NCI-H1417 (cell line): ENCODE data around the gene DNAH12.
"Not testable (repeated sequence)": the region's sequence is repeated elsewhere in the genome, so short reads cannot be mapped to it uniquely, and the experiment has no call there.

Source experiments
- DNase-seq, 3 experiments: peaks; one replicate each; lab custom pipeline; 2025; lab: John Stamatoyannopoulos, UW

The DNAH12 gene

GRCh38 chr3:57545636-57546268, 1.6 kb upstream of the DNAH12 start:
- no peak for DNase-seq

DNA sequence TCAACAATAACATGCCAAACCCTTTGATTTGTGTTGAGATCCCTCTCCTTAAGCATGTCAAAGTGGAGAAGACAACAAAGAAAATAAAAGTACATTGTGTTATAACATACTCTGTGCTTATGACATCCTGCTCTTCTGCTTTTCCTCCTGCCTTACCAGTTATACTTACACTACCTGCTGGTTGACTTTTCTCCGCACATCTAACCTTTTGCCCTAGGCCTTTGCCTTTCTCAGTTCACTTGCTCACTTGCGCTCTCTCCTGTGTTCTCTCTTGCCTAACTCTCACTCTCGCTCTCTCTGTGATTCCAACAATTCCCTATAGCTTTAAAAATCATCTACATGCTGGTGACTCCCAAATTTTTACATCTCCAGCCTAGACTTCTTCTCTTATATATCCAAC, 5.7 kb downstream of the DNAH12 start:
- DNase-seq, result no peak

DNA sequence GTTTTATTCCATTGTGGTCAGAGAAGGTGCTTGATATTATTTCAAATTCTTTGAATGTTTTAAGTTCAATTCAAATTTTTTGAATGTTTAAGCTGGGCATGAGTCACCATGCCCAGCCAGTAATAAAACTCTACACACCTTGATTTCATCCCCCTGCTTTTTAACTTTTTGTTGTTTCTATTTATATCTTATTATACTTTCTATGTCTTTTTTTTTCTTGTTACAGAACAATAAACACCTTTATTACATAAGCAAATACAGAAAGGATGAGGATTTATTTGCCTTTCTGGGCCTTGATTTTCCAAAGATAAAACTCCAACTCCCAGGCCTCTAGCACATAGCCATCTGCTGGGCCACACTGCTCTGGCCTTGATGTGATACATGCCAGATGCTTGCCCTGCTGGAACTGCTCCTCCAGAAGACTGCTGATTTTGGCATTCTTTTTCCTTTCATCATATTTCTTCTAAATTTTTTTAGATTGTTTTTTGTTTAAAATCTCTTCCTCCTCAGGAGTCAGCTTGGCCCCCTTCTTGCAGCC, 14.0 kb downstream of the DNAH12 start:
- DNase-seq, result no peak

GRCh38 chr3:57518276-57518915, 25.7 kb downstream of the DNAH12 start:
- DNase-seq, result no peak

DNA sequence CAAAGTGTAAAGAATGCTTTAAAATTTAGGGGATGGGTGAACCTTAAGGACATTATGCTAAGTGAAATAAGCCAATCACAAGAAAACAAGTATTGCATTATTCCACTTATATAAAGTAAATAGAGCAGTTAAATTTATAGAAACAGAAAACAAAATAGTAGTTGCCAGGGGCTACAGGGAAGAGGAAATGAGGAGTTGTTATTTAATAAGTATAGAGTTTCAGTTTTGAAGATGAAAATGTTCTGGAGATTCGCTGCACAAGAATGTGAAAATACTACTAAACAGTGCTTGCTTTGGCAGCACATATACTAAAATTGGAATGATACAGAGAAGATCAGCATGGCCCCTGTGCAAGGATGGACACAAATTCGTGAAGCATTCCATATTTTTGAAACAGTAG, 32.0 kb downstream of the DNAH12 start:
- DNase-seq, result no peak

GRCh38 chr3:57505901-57506300, 38.2 kb downstream of the DNAH12 start:
- DNase-seq, result no peak

DNA sequence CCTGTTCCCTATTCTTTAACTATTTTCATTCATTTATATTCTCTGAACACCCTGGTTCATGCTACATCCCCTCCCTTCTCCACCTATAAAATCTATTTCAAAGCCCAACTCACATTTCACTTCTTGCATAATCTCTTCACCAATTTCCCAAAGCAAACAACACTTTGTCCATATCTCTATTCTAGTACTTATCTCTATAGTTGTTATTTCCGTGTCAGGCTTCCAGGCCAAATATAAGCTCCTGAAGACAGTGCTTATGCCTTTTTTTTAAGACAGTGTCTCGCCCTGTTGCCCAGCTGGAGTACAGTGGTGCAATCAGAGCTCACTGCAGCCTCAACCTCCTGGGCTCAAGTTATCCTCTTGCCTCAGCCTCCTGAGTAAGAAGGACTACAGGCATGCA, 43.6 kb downstream of the DNAH12 start:
- no peak for DNase-seq

- no peak for DNase-seq
Observed at GRCh38 chr3:57497904-57498303, 46.2 kb downstream of the DNAH12 start.

GRCh38 chr3:57484563-57484962, 59.6 kb downstream of the DNAH12 start:
- no peak for DNase-seq

GRCh38 chr3:57477193-57477592, 67.0 kb downstream of the DNAH12 start:
- not testable (repeated sequence) for DNase-seq

DNA sequence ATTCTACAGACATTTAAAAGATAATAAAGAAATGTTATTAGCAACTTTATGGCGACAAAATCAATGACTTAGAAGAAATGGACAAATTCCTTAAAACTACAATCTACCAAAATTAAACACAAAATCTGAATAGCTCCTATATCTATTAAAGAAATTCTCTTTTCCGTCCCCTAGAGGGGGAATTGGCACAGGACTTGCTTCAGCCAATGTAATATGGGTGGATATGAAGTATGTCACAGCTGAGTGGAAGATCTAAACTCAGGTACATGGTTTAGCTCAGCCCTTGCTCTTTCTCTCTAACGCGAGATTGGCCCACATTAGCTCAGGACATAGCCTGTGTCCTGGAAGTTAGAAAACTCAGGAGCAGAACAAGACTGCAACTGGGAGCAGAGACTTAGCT, 79.3 kb downstream of the DNAH12 start:
- DNase-seq, result no peak

DNA sequence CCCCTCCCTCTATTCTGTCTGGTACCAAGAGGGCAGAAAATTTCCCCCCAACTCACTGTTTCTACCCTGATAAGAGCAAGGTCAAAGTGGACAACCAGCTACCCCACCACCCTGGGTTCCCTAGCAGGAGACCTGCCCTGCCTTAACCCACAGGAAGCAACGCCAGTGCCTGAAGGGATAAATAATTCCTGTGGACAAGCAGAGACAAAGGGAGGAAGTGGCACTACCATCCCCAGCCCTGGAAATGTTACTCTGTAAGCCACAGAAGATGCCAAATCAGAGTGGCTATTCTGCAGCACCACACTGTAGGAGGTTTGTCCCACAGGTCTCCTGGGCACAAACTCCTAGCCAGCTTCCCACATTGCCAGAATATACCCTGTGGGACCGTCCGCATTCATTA, 80.1 kb downstream of the DNAH12 start:
- DNase-seq, result no peak

- no peak for DNase-seq
Observed at GRCh38 chr3:57451150-57451846, 92.8 kb downstream of the DNAH12 start.

DNA sequence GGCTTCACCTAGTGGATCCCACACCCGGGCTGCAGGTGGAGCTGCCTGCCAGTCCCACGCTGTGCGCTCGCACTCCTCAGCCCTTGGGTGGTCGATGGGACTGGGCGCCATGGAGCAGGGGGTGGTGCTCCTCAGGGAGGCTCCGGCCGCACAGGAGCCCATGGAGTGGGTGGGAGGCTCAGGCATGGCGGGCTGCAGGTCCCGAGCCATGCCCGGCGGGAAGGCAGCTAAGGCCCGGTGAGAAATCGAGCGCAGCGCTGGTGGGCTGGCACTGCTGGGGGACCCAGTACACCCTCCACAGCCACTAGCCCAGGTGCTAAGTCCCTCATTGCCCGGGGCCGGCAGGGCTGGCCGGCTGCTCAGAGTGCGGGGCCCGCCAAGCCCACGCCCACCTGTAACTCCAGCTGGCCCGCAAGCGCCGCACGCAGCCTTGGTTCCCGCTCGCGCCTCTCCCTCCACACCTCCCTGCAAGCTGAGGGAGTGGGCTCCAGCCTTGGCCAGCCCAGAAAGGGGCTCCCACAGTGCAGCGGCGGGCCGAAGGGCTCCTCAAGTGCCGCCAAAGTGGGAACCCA, 94.8 kb downstream of the DNAH12 start:
- not testable (repeated sequence) for DNase-seq

- not testable (repeated sequence) for DNase-seq
Observed at GRCh38 chr3:57448489-57448888, 95.7 kb downstream of the DNAH12 start.

DNA sequence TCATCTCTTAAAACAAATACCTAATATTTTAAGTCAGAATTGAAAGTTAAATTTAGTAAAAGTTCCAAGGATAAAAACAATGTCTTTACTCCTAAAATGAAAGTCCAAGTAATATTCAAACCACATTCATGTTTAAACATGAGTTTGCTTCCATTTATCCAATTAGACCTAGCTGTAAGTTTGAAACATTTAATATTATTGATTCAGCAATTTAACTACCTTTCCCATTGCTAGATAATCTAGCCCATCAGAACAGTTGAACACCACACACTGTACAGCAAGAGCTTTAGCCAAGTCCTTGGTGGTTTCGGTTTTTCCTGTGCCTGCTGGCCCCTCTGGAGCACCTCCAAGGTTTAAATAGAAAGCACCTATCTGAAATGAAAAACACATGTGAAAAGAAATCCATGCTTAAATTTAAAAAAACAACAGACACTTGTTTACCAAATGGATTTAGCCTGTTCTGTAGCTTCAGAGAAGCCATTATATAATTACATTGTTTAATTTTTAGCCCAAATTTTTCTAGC, 97.8 kb downstream of the DNAH12 start:
- no peak for DNase-seq

DNA sequence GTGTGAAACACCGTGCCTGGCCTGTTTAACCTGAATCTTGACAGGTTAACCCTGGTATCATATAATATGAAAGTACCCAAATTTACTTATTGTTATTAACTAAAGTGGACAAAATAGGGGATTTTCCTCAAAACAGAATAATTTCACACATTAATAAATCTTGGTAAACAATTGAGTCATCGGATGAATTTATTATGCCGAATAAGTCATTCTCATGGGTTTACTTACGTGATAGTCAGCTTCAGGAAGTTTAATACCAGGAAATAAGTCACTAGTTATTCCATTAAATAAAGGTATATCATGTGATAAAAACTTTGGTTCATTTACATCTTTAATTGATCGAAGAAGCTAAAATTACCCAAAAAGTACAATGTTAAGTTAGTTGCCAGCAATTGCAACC, 99.7 kb downstream of the DNAH12 start:
- no peak for DNase-seq

DNA sequence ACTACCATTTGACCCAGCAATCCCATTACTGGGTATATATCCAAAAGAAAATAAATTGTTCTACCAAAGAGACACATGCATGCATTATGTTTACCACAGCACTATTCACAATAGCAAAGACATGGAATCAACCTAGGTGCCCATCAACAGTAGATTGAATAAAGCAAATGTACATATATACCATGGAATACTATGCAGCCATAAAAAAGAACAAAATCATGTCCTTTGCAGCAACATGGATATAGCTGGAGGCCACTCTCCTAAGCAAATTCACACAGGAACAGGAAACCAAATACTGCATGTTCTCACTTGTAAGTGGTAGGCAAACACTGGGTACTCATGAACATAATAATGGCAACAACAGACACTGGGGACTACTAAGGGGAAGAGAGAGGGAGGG, 104.0 kb downstream of the DNAH12 start:
- not testable (repeated sequence) for DNase-seq

DNA sequence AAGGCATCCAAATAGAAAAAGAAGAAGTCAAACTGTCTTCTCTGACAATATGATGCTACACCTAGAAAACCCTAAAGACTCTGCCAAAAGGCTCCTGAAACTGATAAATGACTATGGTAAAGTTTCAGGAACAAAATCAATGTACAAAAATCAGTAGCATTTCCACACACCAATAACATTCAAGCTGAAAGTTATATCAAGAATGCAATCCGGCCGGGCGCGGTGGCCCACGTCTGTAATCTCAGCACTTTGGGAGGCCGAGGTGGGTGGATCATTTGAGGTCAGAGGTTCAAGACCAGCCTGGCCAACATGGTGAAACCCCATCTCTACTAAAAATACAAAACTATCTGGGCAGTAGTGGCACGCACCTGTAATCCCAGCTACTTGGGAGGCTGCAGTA, 105.7 kb downstream of the DNAH12 start:
- DNase-seq, result not testable (repeated sequence)

DNA sequence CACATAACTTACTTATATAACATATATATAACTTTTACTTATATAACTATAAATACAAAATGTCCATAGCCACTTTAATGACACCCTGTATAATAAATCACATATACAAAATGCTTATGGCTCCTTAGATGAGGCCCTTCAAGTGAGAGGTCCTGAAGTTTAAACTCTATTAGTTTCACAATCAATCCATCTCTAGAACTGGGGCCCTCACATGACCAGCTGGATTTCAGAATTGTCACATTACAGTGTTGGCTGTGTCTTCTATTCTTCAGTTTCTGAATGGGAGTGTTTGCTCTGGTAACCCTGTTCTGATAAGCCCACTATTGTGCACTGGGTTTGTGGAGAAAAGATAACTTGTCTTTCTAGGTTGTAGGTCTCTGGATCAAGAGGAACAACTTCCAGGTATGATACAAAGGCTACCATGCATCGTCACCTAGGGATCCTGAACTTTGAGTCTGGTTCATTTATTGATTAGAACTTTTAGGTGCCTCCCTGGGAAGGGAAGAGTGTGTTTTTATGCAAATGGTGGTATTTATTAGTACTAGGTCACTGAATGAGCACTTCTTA, 107.9 kb downstream of the DNAH12 start:
- DNase-seq, result no peak

DNA sequence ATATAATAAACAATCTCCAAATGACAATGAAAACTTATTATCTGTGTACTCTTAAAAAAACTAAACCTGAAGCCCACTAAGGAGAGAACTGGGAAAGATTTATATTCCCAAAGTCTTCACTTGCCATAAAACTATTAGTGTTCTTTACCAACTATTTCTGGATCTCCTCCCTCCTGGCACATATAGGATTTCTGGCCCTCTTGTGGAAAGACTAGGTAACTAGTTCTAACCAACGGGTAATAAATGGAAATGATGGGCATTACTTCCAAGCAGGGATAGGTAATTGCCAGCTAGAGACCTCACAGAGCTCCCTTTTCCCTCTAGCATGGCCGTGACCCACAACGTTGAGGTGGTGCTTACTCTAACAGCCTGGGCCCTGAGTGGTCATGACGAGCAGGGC, 110.1 kb downstream of the DNAH12 start:
- peak; percentile 0 to 59 (median 11) for DNase-seq

DNA sequence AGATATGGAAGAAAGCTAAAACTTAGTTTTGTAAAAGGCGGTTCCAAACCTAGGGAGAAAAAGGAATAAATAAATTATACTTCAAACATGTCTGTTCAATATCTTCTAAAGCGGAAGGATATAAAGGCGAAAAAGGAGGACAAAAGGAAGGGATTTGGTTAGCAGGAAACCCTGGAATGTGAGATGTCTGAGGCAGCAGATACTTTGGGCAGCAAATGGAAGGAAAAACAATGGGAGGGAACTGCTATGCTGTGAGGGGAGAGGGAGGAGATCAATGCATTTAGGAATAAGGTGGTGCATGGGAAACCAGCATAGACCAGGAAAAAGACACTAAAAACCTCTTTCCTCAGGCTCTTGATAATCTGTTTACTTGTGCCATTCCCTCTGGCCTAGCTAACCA, 120.8 kb downstream of the DNAH12 start:
- DNase-seq, result no peak
